H1 (cell line): ENCODE measurements around the gene C9orf50. TPM values are rescaled to one million over a fixed set of nuclear protein-coding genes. Genes with fewer than 3 reads are reported as not detected.

Experiments used
- CTCF ChIP-seq, 3 experiments: IDR thresholded peaks; 1 replicate in 2 of 3; 2 replicates in 1 of 3; pipeline versions ENCODE4 v1.5.1 to v1.6.1; 2011; ENCODE audit warnings: low read length in 3 of 3, mild to moderate bottlenecking in 3 of 3, inconsistent platforms in 2 of 3, low read depth in 1 of 3, moderate library complexity in 1 of 3; ENCODE audit not compliant: insufficient read depth in 1 of 3; ENCODE audit errors: control extremely low read depth in 1 of 3
- HDAC2 ChIP-seq, 2 experiments: fragments of 300-600 bp in 1 of 2; sonication (generic) in 1 of 2; IDR thresholded peaks; 2 replicates each; pipeline ENCODE4 v1.6.1; 2011 to 2012; ENCODE audit warnings: low read depth in 2 of 2, low read length in 2 of 2, mild to moderate bottlenecking in 2 of 2, moderate library complexity in 2 of 2, borderline replicate concordance in 1 of 2, inconsistent platforms in 1 of 2
- KDM4A ChIP-seq: IDR thresholded peaks from one replicate; pipeline ENCODE4 v1.7.1; 2012; ENCODE audit warnings: low read depth, mild to moderate bottlenecking, moderate library complexity, low read length, inconsistent platforms; ENCODE audit not compliant: severe bottlenecking
- SAP30 ChIP-seq: fragments of 300-600 bp; sonication (generic); IDR thresholded peaks from 2 replicates; pipeline ENCODE4 v1.7.1; 2012; ENCODE audit warnings: low read length, moderate library complexity, mild to moderate bottlenecking, inconsistent platforms; ENCODE audit not compliant: insufficient read depth, insufficient replicate concordance
- ZNF274 ChIP-seq: IDR thresholded peaks from 2 replicates; pipeline ENCODE4 v1.7.0; 2012; ENCODE audit warnings: low read length, borderline replicate concordance; ENCODE audit errors: extremely low read depth
- polyA plus RNA-seq, 7 experiments: library from polyadenylated mRNA; depleted of rRNA in 3 of 7; stranded (reverse) in 5 of 7; unstranded in 2 of 7; fragments of >200 nt in 5 of 7; fragments of 200-250 nt in 2 of 7; gene quantifications; 1 replicate in 5 of 7; 2 replicates in 1 of 7; 4 replicates in 1 of 7; pipeline versions ENCODE4 v1.2.1 to v1.2.3, GENCODE V29; 2011 to 2013; ENCODE audit warnings: missing spikeins in 2 of 7, mixed read lengths in 2 of 7
- total RNA-seq: library from RNA; stranded (reverse); fragmentation: NEBNext Ultra II Directional; extraction: Animal tissue kit (Norgen Biotek cat#: 25700); gene quantifications from 2 replicates; pipeline ENCODE4 v1.2.1, GENCODE V29; 2021

C9orf50 gene
- total and polyA plus RNA-seq, 2 of the 8 experiments (the other 6 are each of a cell fraction or from before 2014, with no cell fraction given) = not detected

GRCh38 chr9:129576546-129577543 lies 44.1 kb downstream of the C9orf50 start (continued):
- TF ChIP-seq CTCF (IDR thresholded peaks at IDR 0.05; ENCODE audit: control extremely low read depth in 1 of 3, insufficient read depth in 1 of 3, low read depth in 1 of 3, low read length in 3 of 3) (no peak), ZNF274 (no peak), KDM4A (no peak), SAP30 (no peak), HDAC2 (IDR thresholded peaks at IDR 0.05; ENCODE audit: borderline replicate concordance in 1 of 2, low read depth in 2 of 2, low read length in 2 of 2) (no peak)
- TF ChIP-seq, all 59 proteins: peak for 0
